ENCODE data around the gene ARMCX2.
A peak's percentile ranks its signal among the peaks of the same experiment; 100 is the strongest.
"Not testable (repeated sequence)": the region's sequence is repeated elsewhere in the genome, so short reads cannot be mapped to it uniquely, and the experiment has no call there.

ARMCX2 gene
- 0.37 to 2.3 (median 0.84) reads per million in 17 experiments for total RNA-seq

DNA sequence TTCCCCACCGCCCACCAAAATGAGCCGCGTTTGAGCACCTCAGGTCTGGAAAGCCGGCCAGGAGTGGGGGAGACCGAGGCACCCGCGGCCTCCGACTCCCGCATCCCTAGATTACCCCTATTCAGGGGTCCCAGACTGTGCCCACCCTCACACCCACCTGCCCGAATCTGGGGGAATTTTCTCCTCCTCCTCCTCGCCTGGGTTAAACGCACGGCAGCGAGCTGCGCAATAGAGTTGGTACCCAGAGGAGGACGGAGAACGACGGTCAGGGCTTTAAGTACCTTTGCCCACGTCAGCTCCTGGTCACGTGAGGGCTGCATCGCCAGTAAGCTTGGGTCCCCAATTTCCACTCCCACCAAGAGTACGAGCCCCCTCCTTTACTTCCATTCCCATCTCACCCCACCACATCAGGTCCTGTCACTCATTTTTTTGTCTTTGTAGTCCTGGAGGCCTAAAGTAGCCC lies at the start of gene ARMCX2:
ARMCX2 (minus strand) TSS at position 250 of the 463 bp plus-strand sequence. CDS start 2,262 bp downstream, outside the sequence.
- DNase-seq: no peak

GRCh38 chrX:101709384-101709783 lies 49.7 kb upstream of the ARMCX2 start:
- no peak for DNase-seq

- no peak for DNase-seq
These were observed 48.5 kb upstream of the ARMCX2 start for GRCh38 chrX:101708163-101708562.

DNA sequence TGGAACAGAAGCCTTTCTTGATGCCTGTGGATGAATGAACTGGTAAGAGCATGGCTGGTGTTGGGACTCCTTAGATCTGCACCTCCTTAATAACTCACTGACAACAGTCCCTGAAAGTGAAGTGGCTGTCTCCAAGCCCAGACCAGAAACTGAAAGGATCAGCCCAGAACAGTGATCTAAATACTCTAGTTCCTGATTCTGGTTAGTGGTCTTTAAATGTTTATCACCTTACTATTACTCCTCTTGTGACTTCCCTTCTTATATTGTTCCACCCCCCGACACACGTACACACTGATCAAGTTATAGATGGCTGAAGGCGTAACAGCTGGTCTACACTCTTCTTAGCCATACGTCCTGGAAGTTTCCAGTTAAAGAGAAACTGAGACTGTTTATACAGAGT lies 33.8 kb upstream of the ARMCX2 start:
- no peak for DNase-seq

DNA sequence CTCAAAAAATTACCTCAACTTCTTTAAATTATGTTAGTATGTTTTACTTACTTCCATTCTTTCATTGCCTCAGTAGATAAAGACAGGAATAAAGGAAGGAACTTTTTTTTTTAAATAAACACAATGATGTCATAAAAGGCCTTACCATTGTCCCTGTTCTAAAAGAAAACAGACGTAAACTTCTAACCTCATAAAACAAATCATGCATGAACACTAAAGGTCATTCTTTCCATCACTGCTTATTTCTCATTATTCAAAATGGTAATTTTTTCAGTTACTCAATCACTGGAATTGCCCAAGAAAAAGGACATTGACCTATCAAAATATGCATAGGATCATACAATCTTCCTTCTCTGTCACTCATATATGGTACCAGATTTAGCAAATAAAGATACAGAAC lies 32.2 kb upstream of the ARMCX2 start:
- DNase-seq: no peak

- DNase-seq: no peak
These were observed 26.9 kb upstream of the ARMCX2 start for GRCh38 chrX:101686574-101686973.

DNA sequence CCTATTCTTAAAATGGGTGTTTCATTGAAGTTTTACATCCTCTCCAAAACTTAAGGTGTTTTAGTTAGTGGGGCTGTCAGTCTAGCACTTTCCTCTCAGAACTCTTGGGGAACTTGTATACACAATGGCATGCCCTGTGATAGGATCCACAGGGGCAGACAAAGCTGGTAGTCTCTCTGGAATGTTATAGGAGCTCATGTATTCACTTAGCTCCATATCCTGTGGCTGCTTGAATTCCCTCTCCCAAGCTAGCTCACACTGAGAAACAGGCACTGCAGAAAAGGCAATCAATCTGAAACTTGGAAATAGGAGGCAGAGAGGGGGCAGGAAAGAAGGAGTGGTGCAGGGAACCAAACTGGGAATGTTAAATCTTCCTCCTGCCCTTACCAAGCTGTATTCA lies 26.3 kb upstream of the ARMCX2 start:
- DNase-seq: no peak

DNA sequence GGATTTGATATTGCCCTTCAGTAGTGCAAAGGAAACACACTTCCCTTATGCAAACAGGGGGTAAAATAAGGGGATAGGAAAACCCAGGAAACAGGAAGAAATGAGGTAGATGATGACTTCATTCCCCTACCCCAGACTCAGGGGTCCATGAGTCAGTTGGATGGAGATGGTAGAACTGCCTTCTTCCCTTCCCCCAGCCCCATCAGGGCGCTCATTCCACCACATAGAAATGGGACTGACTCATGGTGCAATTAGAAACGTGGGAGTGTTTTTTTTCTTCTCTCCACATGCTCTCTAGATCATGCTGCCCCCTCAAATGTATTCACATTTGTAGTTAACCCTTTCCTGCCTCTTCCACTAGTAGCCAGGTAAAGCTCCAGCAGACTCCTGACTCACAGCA lies 23.1 kb upstream of the ARMCX2 start:
- DNase-seq: peak in 1 of 4 experiments; percentile 0

GRCh38 chrX:101677028-101677427 lies 17.4 kb upstream of the ARMCX2 start:
- DNase-seq: no peak

GRCh38 chrX:101676571-101676970 lies 16.9 kb upstream of the ARMCX2 start:
- no peak for DNase-seq

DNA sequence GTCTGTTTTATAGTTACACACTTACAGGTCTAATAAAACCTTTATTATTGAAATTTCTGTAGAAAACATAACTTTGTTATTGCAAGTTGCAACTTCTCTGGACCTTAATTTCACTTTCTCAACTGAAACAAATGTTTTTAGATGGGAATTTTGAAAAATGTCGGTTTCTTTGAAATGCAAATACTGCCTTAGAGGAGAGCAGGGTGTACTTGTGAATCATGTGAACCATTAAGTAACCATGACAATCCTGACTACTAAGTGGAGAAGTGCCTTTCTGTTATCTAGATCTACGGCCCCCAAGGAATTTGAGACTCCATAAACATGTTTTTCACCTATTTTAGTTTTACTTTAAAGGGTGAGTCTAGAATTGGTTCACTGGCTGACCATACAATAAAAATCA lies 8.5 kb upstream of the ARMCX2 start:
- DNase-seq: no peak

GRCh38 chrX:101658661-101659491 lies 774 bp downstream of the ARMCX2 start:
- DNase-seq: peak; percentile 21 to 66 (median 46)

DNA sequence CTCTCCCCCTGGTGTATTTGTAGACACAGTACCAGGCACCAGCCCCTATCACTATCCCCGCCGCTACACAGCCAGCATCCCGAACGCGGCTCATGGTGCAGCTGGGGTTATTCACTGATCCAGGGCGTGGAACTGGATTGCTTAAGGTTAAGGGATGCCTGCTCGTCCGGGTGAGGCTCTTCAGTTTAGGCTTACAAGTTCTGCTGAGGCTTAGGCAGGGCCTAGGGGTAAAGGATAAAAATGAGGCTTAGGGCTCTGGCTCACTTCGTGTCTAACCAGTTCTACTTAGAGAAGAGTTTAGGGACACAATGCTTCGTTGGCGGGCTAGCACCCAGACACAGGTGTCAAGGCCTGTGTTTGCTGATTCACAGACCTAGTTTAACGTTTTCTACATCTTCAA lies 2.2 kb downstream of the ARMCX2 start:
- DNase-seq: no peak

DNA sequence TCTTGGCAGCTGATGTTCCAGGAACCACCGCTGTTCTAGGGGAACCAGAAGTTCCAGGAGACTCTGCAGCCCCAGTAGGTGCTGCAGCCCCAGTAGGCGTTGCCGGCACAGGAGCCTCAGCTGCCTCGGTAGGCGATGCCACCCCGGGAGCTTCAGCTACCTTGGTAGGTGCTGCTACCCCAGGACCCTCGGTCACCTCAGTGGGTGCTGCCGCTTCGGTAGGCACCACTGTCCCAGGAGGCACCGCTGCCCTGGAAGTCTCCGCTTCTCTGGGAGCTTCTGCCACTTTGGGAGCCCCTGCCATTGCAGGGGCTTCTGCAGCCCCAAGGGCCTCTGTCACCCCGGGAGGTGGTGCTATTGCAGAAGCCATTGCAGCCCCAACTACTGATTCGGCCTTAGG lies 2.8 kb downstream of the ARMCX2 start:
- DNase-seq: no peak

DNA sequence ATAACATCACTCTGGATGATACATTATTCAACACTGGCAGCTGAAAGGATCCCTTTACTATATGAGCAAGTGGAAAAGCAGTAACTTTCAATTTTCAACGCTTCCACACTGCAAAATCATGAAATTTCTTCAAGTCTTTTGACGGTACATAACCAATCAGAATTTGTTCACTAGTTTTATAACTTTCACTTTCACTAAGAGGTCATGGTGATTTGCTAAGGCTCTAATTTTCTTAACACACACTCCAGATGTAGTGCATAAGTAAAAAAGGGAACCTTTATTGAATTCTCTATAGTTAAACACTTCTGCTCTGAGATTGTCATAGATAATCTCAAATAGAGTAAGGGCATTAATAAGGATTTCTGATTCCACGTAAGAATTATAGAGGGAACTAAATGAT lies 4.1 kb downstream of the ARMCX2 start:
- DNase-seq: peak in 2 of 4 experiments; percentile 18 to 29

DNA sequence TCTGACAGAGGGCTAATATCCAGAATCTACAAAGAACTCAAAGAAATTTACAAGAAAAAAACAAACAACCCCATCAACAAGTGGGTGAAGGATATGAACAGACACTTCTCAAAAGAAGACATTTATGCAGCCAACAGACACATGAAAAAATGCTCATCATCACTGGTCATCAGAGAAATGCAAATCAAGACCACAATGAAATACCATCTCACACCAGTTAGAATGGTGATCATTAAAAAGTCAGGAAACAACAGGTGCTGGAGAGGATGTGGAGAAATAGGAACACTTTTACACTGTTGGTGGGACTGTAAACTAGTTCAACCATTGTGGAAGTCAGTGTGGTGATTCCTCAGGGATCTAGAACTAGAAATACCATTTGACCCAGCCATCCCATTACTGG lies 11.9 kb downstream of the ARMCX2 start:
- not testable (repeated sequence) for DNase-seq

- peak in 3 of 4 experiments; percentile 4 to 65 (median 47) for DNase-seq
These were observed 17.6 kb downstream of the ARMCX2 start for GRCh38 chrX:101642093-101642492.

- no peak for DNase-seq
These were observed 20.1 kb downstream of the ARMCX2 start for GRCh38 chrX:101639583-101639982.

GRCh38 chrX:101619364-101619763 lies 40.3 kb downstream of the ARMCX2 start:
- DNase-seq: no peak

GRCh38 chrX:101617211-101618191 lies 42.1 kb downstream of the ARMCX2 start, which contains the start of gene ARMCX6:
TSS of gene ARMCX6 (minus strand) at chrX:101618000. CDS start at chrX:101616620, 1,380 bp downstream.
- DNase-seq: peak; percentile 72 to 85 (median 83)

DNA sequence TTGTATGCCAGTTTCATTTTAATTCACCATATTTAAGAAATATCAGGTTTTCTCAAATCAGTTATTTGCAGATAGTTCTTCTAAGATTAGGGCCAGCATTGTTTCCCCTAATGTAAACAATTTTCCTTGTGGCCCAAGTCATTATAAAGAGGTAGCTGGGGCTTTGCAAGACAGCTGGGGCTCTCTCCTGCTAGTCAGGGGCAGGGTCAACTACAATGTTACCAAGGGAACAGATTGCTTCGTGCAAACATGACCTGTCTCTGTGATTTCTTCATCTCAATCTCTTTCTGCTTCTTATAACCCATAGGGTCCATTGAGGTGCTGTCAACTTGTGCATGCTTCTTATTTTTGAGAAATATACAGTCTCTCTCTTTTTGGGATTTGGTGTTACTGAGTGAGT lies 53.9 kb downstream of the ARMCX2 start:
- no peak for DNase-seq
